Measurements from ENCODE around the gene MYPOP.

MYPOP gene

DNA sequence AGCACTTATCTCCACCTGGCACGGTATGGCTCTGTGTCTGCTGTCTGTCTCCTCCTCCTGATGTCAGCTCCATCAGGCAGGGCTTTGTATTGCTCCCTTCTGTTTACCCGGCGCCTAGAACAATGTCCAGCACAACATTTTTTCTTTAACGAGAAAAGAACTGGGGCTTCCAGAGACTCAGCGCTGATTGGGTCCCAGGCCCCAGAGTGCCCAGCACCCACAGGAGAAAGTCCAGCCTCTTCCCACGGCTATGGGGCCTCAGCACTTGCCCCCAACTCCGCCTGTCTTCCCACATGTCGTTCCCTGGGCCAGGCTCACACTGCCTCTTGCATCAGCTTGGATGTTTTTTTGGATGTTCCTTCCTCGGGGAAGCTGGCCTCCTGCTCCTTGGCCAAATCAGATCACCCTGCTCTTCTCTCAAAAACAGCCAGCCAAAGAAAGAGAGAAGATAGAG is 6.9 kb downstream of the MYPOP start:
- Histone ChIP-seq H3K36me3 (replicated peaks; ENCODE audit: low read depth, low read length) (peaks cover 31% of the 10 kb centered on the region), H4K20me1 (ENCODE audit: insufficient read depth, low read length) (no peaks in the 10 kb centered on the region), H3K9me3 (ENCODE audit: insufficient read depth, low read length) (no peaks in the 10 kb centered on the region), H3K4me2 (ENCODE audit: low read length) (no peak overlapping the region), H2AFZ (ENCODE audit: low read depth, low read length) (no peak overlapping the region), H3K27me3 (ENCODE audit: low read depth, low read length) (no peaks in the 10 kb centered on the region), H3K4me1 (ENCODE audit: low read length) (peaks cover 19% of the 10 kb centered on the region), H3K79me2 (ENCODE audit: low read length) (0 out of 2 replicates have a peak, but pooled peaks cover 3% of the 10 kb centered on the region), H3K27ac (ENCODE audit: low read length) (no peak overlapping the region), H3K4me3 (ENCODE audit: low read length) (no peak overlapping the region), H3K9ac (ENCODE audit: low read length) (no peak overlapping the region)
- TF ChIP-seq, protein P1, sequence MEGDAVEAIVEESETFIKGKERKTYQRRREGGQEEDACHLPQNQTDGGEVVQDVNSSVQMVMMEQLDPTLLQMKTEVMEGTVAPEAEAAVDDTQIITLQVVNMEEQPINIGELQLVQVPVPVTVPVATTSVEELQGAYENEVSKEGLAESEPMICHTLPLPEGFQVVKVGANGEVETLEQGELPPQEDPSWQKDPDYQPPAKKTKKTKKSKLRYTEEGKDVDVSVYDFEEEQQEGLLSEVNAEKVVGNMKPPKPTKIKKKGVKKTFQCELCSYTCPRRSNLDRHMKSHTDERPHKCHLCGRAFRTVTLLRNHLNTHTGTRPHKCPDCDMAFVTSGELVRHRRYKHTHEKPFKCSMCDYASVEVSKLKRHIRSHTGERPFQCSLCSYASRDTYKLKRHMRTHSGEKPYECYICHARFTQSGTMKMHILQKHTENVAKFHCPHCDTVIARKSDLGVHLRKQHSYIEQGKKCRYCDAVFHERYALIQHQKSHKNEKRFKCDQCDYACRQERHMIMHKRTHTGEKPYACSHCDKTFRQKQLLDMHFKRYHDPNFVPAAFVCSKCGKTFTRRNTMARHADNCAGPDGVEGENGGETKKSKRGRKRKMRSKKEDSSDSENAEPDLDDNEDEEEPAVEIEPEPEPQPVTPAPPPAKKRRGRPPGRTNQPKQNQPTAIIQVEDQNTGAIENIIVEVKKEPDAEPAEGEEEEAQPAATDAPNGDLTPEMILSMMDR (IDR thresholded peaks at IDR 0.05; ENCODE audit: low read depth, low read length), result no peak
- no peak for TF ChIP-seq EZH2phosphoT487 (IDR thresholded peaks at IDR 0.05; ENCODE audit: low read depth)

DNA sequence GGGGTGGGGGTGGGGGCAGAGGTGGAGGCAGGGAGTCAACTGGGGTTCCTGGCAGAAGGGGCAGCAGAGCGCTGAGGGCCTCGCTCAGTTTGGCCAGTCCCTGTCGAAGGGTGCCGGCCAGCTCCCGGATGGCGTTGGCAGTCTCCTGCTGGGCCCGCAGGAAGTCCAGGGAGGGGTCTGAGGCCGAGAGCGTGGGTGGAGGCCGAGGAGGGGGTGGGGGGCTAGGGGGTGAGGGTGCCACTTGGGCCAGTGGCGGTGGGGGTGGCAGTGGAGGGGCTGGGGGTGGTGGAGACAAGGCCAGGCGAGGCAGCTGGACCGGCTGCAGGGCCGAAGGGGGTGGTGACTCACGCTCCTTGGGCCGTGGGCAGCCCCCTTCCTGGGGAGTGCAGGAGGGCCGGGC is 11.5 kb downstream of the MYPOP start:
- H3K4me1 ChIP-seq (ENCODE audit: low read length), result peaks cover 13% of the 10 kb centered on the region
- TF ChIP-seq, protein P1 (IDR thresholded peaks at IDR 0.05; ENCODE audit: low read depth, low read length), result no peak
- TF ChIP-seq EZH2phosphoT487 (IDR thresholded peaks at IDR 0.05; ENCODE audit: low read depth), result no peak
- H3K27ac ChIP-seq (ENCODE audit: low read length), result no peak overlapping the region
- H4K20me1 ChIP-seq (ENCODE audit: insufficient read depth, low read length), result no peaks in the 10 kb centered on the region
- H3K4me3 ChIP-seq (ENCODE audit: low read length), result no peak overlapping the region
- H3K9me3 ChIP-seq (ENCODE audit: insufficient read depth, low read length), result no peaks in the 10 kb centered on the region
- H3K79me2 ChIP-seq (ENCODE audit: low read length), result no peaks in the 10 kb centered on the region
- no peaks in the 10 kb centered on the region for H3K27me3 ChIP-seq (ENCODE audit: low read depth, low read length)
- H2AFZ ChIP-seq (ENCODE audit: low read depth, low read length), result no peak overlapping the region
- H3K36me3 ChIP-seq (replicated peaks; ENCODE audit: low read depth, low read length), result peaks cover 5% of the 10 kb centered on the region
- no peak overlapping the region for H3K4me2 ChIP-seq (ENCODE audit: low read length)
- no peak overlapping the region for H3K9ac ChIP-seq (ENCODE audit: low read length)

DNA sequence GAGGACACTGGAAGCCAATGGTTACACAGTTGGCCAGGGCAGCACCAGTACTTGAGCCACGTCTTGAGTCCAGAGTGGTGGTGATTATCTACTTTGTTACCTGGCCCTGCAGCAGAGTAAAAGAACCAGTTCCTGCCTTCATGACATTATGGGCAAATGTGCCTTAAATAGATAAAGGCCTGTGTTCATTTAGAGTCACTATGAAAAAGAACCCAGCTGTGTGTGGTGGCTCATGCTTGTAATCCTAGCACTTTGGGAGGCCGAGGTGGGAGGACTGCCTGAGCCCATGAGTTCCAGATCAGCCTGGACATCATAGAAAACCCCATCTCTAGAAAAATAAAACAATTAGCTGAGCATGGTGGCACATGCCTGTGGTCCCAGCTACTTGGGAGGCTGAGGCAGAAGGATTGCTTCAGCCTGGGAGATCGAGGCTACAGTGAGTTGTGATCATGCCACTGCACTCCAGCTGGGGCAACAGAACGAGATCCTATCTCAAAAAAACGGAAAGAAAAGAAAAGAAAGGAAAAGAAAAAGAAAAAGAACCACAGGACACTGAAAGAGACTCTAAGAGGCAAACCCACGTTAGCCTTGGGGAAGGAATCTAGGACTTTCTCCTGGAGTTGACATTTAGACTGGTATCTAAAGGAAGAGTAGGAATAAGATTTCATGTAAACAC is 13.1 kb downstream of the MYPOP start:
- Histone ChIP-seq H3K27me3 (ENCODE audit: low read depth, low read length) (no peaks in the 10 kb centered on the region), H3K27ac (ENCODE audit: low read length) (no peak overlapping the region), H3K9me3 (ENCODE audit: insufficient read depth, low read length) (no peaks in the 10 kb centered on the region), H3K4me2 (ENCODE audit: low read length) (no peak overlapping the region), H4K20me1 (ENCODE audit: insufficient read depth, low read length) (no peaks in the 10 kb centered on the region), H3K4me1 (ENCODE audit: low read length) (peaks cover 19% of the 10 kb centered on the region), H2AFZ (ENCODE audit: low read depth, low read length) (no peak overlapping the region), H3K9ac (ENCODE audit: low read length) (no peak overlapping the region), H3K4me3 (ENCODE audit: low read length) (no peak overlapping the region), H3K36me3 (replicated peaks; ENCODE audit: low read depth, low read length) (peaks cover 11% of the 10 kb centered on the region), H3K79me2 (ENCODE audit: low read length) (peaks cover 13% of the 10 kb centered on the region)
- TF ChIP-seq, protein P1 (IDR thresholded peaks at IDR 0.05; ENCODE audit: low read depth, low read length), result no peak
- TF ChIP-seq EZH2phosphoT487 (IDR thresholded peaks at IDR 0.05; ENCODE audit: low read depth), result no peak

DNA sequence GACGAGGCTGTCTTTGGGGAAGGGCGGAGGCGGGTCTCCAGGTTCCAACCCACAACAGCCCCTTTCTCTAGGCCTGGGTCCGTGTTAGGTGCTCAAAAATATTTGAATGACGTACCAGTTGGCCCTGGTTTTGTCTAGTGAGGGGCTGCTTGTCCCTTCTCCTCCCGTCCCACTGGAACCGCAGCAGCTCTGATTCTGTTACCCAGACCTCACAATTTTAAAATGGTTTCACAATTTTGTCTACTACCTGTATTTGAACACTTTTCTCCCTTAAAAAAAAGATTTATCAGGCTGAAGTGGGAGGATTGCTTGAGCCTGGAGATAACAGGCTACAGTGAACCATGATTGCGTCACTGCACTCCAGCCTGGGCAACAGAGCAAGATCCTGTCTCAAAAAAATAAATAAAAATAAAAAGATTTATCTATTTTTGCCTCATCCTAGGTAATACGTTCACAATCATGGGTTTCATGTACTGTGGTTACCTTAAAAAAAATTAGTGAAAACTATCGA is 15.2 kb downstream of the MYPOP start:
- no peak overlapping the region; the same call in 1 of the 2 replicates for H2AFZ ChIP-seq (ENCODE audit: low read depth, low read length)
- no peak for TF ChIP-seq EZH2phosphoT487 (IDR thresholded peaks at IDR 0.05; ENCODE audit: low read depth)
- TF ChIP-seq, protein P1 (IDR thresholded peaks at IDR 0.05; ENCODE audit: low read depth, low read length), result no peak
- H3K4me3 ChIP-seq (ENCODE audit: low read length), result peak overlapping the region; percentile 83

More for the DNA sequence above, 15.2 kb downstream of the MYPOP start:
- Histone ChIP-seq H3K27ac (ENCODE audit: low read length) (peak overlapping the region; percentile 79), H3K9me3 (ENCODE audit: insufficient read depth, low read length) (no peaks in the 10 kb centered on the region), H3K27me3 (ENCODE audit: low read depth, low read length) (no peaks in the 10 kb centered on the region), H3K4me1 (ENCODE audit: low read length) (peaks cover 20% of the 10 kb centered on the region), H3K36me3 (replicated peaks; ENCODE audit: low read depth, low read length) (peaks cover 13% of the 10 kb centered on the region), H4K20me1 (ENCODE audit: insufficient read depth, low read length) (no peaks in the 10 kb centered on the region), H3K79me2 (ENCODE audit: low read length) (peaks cover 21% of the 10 kb centered on the region), H3K9ac (ENCODE audit: low read length) (peak overlapping the region; percentile 85), H3K4me2 (ENCODE audit: low read length) (peak overlapping the region; percentile 83)

Measured in OCI-LY3 (cell line).